HPDE6-E6E7 (cell line): ENCODE data around the gene BTBD6.

Experiments used
- DNase-seq: peaks from one replicate; pipeline ENCODE4 v3.0.0; 2011; ENCODE audit warnings: missing footprints; ENCODE audit errors: extremely low spot score

Gene BTBD6

GRCh38 chr14:105229099-105229655 is 19.2 kb upstream of the BTBD6 start:
- DNase-seq: no peak

GRCh38 chr14:105240811-105241576 is 7.3 kb upstream of the BTBD6 start:
- DNase-seq: no peak

GRCh38 chr14:105241641-105242040 is 6.7 kb upstream of the BTBD6 start:
- DNase-seq: no peak

GRCh38 chr14:105244334-105244733 is 4.0 kb upstream of the BTBD6 start:
- DNase-seq: no peak

GRCh38 chr14:105247026-105247425 is 1.3 kb upstream of the BTBD6 start:
- DNase-seq: no peak

- no peak for DNase-seq
Measured at GRCh38 chr14:105247715-105248367, 492 bp upstream of the BTBD6 start.

- no peak for DNase-seq
Measured at GRCh38 chr14:105249182-105250007, 1.1 kb downstream of the BTBD6 start.

GRCh38 chr14:105250008-105250366 is 1.7 kb downstream of the BTBD6 start:
- no peak for DNase-seq

- no peak for DNase-seq
Measured at GRCh38 chr14:105250986-105251385, 2.7 kb downstream of the BTBD6 start.

- DNase-seq: no peak
Measured at GRCh38 chr14:105251920-105252319, 3.6 kb downstream of the BTBD6 start.

- DNase-seq: no peak
Measured at GRCh38 chr14:105252552-105253328, 4.4 kb downstream of the BTBD6 start.

- DNase-seq: no peak
Measured at GRCh38 chr14:105253329-105253682, 5.0 kb downstream of the BTBD6 start.

GRCh38 chr14:105255021-105255507 is 6.7 kb downstream of the BTBD6 start:
- no peak for DNase-seq

- no peak for DNase-seq
Measured at GRCh38 chr14:105256292-105256960, 8.1 kb downstream of the BTBD6 start.

GRCh38 chr14:105257464-105257863 is 9.1 kb downstream of the BTBD6 start:
- no peak for DNase-seq

- DNase-seq: no peak
Measured at GRCh38 chr14:105258846-105259245, 10.5 kb downstream of the BTBD6 start.

GRCh38 chr14:105260959-105261358 is 12.6 kb downstream of the BTBD6 start:
- no peak for DNase-seq

- DNase-seq: no peak
Measured at GRCh38 chr14:105261781-105262180, 13.4 kb downstream of the BTBD6 start.

GRCh38 chr14:105267820-105268548 is 19.7 kb downstream of the BTBD6 start:
- no peak for DNase-seq

GRCh38 chr14:105268736-105269354 is 20.5 kb downstream of the BTBD6 start:
- no peak for DNase-seq
